Omental fat pad (tissue), 4 donors: ENCODE measurements around the gene HBE1. TPM values are rescaled to one million over a fixed set of nuclear protein-coding genes. Genes with fewer than 3 reads are reported as not detected.
"Not testable (repeated sequence)": the region's sequence is repeated elsewhere in the genome, so short reads cannot be mapped to it uniquely, and the experiment has no call there.

ENCODE experiments used
- ATAC-seq: fragments of 150-250 bp; one replicate; pipeline ENCODE4 v1.9.1; 2016; ENCODE audit warnings: mild to moderate bottlenecking, moderate library complexity; ENCODE audit not compliant: low FRiP score
- DNase-seq: peaks from one replicate; pipeline ENCODE4 v3.0.0-alpha.2; 2019; ENCODE audit warnings: low spot score
- total RNA-seq, 4 donors: library from RNA; depleted of rRNA; stranded (reverse); fragments of >200 nt; gene quantifications; one replicate each; pipeline ENCODE4 v1.1.0, GENCODE V29; 2016
- TF ChIP-seq, protein P1 (sequence below), 3 donors: fragments of 450-650 bp; IDR thresholded peaks; one replicate each; pipeline ENCODE4 v1.5.1; 2016 to 2017; ENCODE audit warnings: antibody characterized with exemption in 3 of 3, mild to moderate bottlenecking in 3 of 3, moderate library complexity in 2 of 3

The HBE1 gene
- total RNA-seq, 4 donors from 2014 or later = not detected

DNA sequence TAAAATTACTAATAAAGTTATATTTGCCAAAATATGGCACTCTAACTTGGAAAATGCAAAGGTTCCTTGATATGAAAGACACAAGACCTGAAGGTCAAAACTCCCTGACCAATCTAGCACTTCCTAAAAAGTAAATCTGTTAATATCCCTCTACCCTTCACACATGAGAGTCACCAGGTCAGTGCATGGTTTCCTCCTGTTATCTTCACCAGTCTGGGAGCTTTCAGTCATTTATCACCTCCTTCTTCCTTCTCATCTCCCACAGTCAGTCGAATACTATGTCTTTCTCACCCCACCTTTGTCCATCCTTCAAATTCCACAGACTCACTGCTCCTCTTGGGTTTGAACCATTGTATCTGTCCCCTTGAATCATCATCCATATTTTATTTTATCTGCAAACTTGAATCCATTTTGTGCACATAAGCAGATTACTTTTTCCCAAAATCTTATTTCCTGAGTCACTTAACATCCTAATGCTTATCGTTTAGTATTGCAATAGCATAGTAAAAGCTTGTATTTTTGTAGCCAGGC is 2.6 kb downstream of the HBE1 start:
- no peak for ATAC-seq
- TF ChIP-seq, protein P1, sequence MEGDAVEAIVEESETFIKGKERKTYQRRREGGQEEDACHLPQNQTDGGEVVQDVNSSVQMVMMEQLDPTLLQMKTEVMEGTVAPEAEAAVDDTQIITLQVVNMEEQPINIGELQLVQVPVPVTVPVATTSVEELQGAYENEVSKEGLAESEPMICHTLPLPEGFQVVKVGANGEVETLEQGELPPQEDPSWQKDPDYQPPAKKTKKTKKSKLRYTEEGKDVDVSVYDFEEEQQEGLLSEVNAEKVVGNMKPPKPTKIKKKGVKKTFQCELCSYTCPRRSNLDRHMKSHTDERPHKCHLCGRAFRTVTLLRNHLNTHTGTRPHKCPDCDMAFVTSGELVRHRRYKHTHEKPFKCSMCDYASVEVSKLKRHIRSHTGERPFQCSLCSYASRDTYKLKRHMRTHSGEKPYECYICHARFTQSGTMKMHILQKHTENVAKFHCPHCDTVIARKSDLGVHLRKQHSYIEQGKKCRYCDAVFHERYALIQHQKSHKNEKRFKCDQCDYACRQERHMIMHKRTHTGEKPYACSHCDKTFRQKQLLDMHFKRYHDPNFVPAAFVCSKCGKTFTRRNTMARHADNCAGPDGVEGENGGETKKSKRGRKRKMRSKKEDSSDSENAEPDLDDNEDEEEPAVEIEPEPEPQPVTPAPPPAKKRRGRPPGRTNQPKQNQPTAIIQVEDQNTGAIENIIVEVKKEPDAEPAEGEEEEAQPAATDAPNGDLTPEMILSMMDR (IDR thresholded peaks at IDR 0.05) = no peak
- no peak for DNase-seq

DNA sequence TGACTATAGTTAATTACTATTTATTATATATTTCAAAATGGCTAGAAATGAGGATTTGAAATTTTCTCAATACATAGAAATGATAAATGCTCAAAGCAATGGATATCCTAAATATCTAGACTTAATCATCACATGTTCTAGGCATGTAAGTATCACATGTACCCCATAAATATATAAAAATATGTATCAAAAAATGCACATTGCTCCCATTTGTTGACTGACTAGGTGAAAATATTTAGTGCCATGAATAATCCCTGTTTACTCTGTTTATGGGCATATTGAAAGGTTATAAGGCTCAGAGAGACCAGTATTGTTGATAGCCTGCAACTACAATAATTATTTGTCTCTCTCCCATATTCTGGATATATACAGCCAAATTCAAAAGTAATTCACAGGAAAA is 3.1 kb downstream of the HBE1 start:
- TF ChIP-seq, protein P1 (IDR thresholded peaks at IDR 0.05) = no peak
- ATAC-seq = no peak
- DNase-seq = no peak

DNA sequence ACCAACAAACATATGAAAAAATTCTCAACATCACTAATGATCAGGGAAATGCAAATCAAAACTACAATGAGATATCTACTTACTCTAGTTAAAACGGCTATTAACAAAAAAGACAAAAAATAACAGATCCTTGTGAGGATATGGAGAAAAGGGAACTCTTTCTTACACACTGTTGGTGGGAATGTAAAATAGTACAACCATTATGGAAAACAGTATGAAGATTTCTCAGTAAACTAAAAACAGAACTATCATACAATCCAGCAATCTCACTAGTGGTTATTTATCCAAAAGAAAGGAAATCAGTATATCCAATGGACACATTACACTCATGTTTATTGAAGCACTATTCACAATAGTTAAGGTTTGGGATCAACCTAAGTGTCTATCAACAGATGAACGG is 3.9 kb downstream of the HBE1 start:
- TF ChIP-seq, protein P1 (IDR thresholded peaks at IDR 0.05) = no peak
- DNase-seq = no peak
- no peak for ATAC-seq

DNA sequence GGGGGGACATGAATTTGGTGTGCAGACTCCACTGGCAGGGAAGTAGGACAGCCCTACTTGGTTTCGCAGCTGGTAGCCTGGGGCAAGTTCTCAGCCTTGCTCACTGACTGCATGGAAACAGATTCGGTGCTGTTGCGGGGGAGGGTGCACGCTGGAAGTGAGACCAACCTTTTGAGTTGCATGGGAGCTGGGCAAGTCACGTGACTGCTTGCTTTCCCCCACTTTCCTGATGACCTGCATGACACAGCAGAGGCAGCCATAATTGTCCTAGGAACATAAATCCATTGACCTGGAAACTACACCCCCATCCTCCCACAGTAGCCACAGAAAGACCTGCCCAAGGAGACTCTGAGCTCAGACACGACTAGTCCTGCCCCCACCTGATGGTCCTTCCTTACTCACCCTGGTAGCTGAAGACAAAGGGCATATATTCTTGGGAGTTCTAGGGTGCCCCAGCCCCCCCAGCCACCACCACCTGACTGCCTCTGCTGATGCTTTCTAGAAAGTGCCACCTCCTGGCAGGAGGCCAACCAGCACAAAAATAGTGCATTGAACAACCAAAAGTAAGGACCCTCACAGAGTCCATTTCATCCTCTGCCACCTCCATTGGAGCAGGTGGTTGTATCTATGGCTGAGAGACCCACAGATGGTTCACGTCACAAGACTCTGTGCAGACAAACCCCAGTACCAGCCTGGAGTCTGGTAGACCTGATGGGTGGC is 11.0 kb downstream of the HBE1 start:
- ATAC-seq = no peak
- TF ChIP-seq, protein P1 (IDR thresholded peaks at IDR 0.05) = no peak
- DNase-seq = no peak

DNA sequence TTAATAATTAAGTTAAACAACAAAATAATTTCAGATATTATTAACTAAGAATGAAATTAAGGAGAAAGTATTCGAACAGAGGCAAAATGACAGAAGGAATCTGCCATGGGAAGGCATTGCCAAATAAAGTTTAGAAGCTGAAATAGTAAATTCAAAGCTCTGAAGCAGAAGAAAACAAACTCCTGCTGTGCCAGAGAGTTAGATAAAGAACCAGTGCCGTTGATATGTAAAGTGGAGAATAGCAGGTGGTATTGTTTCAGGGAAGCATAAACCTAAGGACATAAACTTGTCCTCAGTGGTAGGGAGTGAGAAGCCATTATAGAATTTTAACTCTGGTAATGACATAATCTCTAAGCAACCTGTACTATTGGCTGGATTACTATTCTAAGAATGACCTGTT is 12.4 kb downstream of the HBE1 start:
- TF ChIP-seq, protein P1 (IDR thresholded peaks at IDR 0.05) = no peak
- no peak for ATAC-seq
- DNase-seq = no peak

DNA sequence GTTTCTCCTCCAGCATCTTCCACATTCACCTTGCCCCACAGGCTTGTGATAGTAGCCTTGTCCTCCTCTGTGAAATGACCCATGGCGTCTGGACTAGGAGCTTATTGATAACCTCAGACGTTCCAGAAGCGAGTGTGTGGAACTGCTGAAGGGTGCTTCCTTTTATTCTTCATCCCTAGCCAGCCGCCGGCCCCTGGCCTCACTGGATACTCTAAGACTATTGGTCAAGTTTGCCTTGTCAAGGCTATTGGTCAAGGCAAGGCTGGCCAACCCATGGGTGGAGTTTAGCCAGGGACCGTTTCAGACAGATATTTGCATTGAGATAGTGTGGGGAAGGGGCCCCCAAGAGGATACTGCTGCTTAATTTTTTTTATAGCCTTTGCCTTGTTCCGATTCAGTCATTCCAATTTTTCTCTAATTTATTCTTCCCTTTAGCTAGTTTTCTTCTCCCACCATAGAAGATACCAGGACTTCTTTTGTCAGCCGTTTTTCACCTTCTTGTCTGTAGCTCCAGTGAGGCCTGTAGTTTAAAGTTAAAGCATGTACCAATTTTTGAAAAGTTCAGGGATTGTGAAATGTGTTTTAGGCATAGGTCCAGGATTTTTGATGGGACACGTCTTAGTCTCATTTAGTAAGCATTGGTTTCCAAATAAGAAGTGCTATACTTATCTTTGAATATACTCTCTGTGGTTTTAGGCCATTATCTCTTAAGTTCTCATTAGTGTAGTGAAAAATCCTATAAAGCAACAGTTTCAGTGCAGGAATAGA is 14.9 kb downstream of the HBE1 start, which contains the start of gene HBG2:
Gene HBG2 (minus strand): TSS at position 136 of the 768 bp plus-strand sequence. CDS start 53 bp downstream, at position 83.
- DNase-seq, ATAC-seq: not testable (repeated sequence)

DNA sequence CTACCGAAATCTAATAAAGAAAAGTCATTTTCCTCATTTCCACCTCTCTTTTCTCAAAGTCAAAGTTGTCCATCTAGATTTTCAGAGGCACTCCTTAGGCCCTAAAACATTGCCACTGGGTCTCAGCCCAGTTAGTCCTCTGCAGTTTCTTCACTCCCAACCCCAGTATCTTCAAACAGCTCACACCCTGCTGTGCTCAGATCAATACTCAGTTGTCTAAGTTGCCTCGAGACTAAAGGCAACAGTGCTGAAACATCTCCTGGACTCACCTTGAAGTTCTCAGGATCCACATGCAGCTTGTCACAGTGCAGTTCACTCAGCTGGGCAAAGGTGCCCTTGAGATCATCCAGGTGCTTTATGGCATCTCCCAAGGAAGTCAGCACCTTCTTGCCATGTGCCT is 15.7 kb downstream of the HBE1 start:
- not testable (repeated sequence) for DNase-seq, ATAC-seq

DNA sequence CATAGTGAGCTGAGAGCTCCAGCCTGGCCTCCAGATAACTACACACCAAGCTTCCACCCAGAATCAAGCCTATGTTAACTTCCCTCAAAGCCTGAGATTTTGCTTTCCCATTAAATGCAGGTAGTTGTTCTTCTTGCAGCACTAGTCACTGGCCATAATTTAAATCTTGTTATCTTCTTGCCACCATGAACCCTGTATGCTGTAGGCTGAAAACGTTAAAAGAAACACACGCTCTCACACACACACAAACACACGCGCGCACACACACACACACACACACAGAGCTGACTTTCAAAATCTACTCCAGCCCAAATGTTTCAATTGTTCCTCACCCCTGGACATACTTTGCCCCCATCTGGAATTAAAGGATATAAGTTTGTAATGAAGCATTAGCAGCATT is 16.3 kb downstream of the HBE1 start:
- ATAC-seq, DNase-seq: not testable (repeated sequence)
